GM21515 (cell line): ENCODE data around the gene SLC16A3.

Source experiments
- ATAC-seq: cut with Tn5 transposase; IDR thresholded peaks from one replicate; pipeline ENCODE4 v1.9.1; 2021; ENCODE audit not compliant: unreplicated experiment

The SLC16A3 gene

DNA sequence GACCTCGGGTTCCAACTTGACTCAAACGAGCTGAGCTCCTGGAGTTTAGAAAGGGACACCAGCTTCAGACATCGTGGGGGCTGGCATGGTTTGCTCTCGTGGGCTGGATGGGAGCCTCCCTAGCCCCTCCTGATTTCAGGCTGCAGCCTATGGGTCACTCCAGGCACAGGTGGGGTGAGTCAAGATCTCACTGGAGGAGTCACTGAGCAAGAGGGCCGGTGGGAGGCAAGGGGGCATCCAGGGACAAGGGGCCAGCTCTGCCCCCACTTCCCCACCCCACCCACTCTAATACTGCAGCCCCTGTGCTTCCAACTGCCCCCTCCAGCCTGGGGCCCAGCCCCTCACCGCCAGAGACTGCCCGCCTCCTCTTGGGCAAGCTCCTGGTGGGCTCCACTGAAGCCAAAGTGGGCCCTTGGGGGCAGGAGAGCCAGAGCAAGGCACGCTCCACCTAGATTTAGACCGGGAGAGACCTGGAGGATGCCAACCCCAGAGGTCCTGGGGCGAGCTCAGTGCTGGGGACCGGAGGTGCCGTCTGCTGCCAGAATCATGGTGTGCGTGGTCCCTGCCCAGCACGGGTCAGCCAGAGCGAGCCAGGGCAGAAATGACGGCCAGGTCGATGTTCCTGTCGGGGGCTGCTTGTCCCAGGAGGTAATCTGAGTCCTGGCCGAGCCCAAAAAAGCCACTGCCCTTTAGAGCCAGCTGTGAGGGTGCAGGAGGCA is 6.4 kb downstream of the SLC16A3 start:
- no peak for ATAC-seq

DNA sequence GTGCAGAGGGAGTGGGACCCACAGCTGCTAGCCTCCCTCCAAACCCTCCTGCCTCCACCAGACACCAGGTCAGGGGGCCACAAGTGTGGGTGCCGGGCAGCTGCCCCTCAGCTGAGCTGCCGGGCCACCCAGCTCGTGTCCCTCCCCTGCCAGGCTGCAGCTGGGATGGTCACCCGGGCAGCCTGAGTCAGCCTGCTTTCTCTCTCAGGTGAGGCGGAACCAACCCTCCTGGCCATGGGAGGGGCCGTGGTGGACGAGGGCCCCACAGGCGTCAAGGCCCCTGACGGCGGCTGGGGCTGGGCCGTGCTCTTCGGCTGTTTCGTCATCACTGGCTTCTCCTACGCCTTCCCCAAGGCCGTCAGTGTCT is 6.9 kb downstream of the SLC16A3 start:
- no peak for ATAC-seq

DNA sequence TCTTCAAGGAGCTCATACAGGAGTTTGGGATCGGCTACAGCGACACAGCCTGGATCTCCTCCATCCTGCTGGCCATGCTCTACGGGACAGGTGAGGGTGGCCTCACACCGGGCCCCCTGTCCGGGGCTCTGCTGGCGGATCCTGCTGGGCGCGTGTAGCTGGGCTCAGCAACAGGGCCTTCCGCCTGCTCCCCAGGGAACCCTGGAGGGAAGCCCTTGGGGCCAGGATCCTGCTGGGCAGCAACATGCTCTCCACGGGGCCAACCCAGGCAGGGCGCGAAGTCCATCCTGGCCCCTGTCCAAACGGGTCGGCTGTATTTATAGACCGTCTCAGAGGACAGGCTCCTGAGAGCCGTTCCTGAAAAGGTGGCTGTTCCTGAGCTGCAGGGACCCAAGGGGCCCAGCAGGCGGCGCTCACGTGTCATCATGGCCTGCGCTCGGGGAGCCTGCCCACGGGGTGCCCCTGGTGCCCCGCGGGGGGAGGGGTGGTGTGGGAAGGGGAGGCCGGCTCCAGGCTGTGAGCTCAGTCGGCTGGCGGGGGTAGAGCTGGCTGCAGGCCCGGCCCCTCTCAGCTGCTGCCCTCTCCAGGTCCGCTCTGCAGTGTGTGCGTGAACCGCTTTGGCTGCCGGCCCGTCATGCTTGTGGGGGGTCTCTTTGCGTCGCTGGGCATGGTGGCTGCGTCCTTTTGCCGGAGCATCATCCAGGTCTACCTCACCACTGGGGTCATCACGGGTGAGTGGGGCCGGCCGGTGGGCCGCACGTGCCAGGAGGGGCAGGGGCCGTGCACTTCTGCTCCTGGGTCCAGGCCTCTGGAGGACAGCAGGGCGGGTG is 7.5 kb downstream of the SLC16A3 start:
- no peak for ATAC-seq

DNA sequence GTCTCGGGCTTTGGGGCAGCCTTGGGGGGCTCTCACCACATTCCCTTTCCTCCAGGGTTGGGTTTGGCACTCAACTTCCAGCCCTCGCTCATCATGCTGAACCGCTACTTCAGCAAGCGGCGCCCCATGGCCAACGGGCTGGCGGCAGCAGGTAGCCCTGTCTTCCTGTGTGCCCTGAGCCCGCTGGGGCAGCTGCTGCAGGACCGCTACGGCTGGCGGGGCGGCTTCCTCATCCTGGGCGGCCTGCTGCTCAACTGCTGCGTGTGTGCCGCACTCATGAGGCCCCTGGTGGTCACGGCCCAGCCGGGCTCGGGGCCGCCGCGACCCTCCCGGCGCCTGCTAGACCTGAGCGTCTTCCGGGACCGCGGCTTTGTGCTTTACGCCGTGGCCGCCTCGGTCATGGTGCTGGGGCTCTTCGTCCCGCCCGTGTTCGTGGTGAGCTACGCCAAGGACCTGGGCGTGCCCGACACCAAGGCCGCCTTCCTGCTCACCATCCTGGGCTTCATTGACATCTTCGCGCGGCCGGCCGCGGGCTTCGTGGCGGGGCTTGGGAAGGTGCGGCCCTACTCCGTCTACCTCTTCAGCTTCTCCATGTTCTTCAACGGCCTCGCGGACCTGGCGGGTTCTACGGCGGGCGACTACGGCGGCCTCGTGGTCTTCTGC is 8.4 kb downstream of the SLC16A3 start:
- ATAC-seq = no peak

DNA sequence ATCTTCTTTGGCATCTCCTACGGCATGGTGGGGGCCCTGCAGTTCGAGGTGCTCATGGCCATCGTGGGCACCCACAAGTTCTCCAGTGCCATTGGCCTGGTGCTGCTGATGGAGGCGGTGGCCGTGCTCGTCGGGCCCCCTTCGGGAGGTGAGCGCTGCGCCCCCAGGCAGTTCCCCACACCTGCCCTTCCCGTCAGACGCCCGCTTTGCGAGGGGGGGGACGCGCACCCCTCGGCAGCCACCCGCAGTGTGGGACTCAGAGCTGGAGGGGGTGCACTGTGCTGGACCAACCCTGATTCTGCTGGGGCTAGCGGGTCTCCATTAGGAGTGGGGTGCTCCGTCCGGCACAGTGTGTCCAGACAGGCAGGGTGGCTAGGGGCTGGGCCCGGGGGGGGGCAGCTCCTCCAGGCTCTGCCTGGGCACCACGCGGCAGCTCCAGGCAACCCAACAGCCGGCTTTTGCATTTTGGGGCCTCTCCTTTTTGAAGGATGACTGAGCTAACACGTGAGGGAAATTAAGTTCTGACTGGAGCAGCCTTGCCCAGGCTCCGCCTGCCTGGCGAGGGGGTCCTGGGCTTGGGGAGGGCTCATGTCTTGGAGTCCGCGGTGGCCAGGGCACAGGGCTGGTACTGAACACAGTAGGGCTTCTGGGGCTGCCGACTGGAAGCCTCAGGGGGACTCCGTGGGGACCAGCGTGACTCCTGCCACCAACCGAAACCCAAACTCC is 9.1 kb downstream of the SLC16A3 start:
- no peak for ATAC-seq

DNA sequence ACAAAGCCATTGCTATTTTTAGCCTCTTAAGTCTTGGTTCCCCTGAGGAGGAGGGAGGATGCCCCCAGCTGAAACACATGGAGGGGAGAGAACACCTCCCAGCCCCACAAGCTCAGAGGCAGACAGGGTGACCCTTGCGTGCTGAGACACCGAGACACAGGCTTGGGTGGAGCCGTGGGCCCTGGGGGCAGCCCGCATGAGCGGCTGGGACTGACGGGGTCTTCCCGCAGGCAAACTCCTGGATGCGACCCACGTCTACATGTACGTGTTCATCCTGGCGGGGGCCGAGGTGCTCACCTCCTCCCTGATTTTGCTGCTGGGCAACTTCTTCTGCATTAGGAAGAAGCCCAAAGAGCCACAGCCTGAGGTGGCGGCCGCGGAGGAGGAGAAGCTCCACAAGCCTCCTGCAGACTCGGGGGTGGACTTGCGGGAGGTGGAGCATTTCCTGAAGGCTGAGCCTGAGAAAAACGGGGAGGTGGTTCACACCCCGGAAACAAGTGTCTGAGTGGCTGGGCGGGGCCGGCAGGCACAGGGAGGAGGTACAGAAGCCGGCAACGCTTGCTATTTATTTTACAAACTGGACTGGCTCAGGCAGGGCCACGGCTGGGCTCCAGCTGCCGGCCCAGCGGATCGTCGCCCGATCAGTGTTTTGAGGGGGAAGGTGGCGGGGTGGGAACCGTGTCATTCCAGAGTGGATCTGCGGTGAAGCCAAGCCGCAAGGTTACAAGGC is 9.8 kb downstream of the SLC16A3 start:
- no peak for ATAC-seq

DNA sequence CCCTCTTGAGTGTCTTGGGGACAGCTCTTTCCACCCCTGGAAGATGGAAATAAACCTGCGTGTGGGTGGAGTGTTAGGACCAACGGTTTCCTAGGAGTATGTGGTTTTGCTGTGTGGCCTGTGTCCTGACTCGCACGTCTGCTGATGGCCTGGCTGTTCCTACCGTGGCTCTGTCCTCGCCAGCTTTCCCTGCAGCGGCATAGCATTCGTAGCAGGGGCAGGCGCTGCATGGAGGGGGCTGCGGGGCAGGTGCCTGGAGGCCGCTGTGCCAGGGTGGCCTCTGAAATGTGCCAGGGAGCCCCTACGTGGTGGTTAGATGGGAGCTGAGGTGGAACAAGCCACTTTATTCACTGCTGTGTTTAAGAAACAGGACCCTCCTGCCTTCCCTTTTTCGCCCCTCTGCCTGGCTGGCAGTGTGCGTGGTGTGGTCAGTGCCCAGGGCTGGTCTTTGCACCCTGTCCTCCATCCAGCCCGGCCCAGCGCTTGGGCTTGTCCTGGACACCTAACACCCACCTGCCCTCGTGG is 10.6 kb downstream of the SLC16A3 start:
- ATAC-seq = no peak

DNA sequence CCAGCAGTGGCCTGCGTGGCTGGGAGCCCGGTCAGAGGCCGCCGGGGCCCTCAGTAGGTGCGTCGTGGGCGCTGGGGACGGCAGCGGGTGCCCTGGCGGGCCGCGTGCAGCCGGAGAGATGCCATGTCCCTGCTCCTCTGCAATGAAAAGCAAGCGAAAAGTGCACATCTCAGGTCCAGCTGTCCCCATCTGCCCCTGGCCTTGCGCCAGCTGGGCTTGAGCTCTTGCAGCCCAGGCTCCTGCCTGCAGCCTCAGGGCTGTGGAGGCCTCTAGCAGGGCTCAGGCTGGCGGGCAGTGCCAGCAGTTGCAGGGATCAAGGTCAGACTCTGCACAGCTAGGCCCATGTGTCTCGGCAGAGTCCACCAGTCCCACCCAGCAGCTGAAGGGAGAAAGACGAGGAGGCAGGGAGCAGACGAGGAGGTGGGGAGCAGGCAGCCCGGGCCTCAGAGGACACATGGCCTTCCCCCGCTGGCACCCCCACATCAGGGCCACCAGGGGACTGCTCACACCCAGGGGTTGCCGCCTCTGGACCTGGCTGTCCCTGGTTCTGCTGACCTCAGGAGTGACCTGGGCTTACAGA is 11.2 kb downstream of the SLC16A3 start:
- no peak for ATAC-seq

DNA sequence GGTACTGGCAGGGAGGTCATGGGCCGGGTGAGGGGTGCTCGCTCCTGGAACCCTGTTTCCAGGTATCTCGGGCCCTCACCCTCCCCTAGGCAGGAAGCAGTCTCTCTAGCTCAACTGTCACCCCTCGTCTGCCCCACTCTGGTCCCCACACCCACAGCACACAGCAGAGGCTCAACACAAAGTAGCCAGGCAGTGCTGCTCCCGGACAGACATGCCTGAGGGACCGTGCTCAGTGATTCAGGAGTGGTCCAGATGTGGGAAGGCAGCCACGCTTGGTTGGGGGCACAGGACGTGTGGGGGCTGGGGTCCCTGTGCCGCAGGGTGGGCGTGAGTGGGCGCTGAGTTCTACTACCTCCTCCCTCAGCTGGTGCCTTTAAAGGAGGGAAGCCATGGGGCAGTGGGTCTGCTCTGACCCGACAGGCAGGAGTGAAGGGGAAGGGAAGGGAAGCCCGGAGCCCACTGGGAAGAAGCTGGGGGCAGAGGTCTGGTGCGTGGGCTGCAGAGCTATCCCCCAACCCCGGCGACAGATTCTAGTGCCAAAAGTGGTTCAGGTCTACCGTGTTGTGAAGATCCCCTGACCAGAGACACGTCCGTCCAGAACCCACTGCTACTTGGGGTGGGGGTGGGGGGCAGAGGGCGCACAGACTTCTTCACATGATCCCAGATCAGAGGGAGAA is 11.8 kb downstream of the SLC16A3 start:
- ATAC-seq = no peak

DNA sequence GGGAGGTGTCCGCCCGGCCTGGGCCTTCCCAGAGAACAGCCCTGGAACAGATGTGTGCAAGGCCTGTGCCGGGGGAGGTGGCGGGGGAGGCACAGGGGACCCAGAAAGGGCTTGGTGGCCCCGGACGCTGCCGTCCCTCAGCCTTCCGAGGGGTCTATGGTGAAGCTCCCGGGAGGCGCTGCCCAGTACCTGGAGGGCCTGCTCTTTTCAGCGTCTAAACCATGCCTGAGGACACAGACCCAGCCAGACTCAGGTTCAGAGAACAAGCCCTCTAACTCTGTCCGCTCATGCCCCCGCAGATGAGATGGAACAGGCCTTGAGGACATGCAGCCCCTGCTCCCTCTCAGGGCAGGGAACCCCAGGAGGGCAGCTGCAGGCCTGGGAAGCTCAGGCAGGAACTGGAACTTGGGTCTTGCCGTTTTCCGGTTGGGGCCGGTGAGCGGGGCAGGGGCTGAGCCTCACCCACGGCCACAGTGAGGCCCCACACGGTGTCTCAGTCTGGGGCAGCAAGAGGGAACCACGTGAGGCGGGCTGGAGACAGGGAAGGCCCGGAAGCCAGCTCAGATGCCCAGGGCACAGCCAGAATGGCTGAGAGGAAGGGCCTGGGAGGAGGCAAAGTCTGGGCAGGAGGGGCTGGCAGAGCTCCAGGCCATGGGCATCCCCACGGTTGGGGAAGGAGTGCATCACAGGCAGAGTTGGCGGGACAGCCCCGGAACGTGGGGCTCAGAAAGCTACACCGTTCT is 12.5 kb downstream of the SLC16A3 start:
- no peak for ATAC-seq

DNA sequence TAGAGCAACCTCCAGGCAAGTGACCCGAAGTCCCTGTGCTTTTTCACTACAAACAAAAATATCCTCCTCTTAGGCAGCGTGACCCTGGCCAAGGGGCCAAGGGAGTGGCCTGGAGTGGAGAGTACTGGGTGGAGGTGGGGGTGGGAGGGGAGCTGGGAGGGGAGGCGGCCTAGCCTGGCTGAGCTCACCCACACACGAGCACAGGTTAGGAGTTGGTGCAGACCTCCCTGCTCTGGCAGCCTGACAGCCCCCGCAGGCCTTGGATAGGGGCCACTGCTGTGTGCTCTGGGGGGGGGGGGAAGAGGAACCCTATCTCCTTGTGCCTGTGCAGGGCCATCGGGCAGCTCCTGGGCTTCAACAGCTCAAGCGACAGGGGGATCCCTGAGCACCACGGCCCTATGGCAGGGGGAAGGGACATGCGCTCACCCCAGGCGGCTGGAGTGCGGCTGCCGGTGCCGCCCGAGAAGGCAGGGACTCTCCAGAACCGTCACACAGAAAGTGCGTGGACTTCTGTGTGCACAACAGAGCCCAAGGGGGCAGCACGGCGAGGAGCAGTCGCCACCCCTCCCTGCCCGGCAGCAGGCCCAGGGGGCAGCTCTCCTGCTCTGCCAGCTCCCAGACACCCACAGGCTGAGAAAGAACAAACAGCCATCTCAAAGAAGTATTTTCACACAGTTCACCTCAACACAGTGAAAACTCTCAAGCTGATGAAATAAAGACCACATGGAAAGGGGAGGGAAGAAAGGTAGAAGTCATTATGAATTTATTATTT is 13.3 kb downstream of the SLC16A3 start:
- ATAC-seq = no peak

DNA sequence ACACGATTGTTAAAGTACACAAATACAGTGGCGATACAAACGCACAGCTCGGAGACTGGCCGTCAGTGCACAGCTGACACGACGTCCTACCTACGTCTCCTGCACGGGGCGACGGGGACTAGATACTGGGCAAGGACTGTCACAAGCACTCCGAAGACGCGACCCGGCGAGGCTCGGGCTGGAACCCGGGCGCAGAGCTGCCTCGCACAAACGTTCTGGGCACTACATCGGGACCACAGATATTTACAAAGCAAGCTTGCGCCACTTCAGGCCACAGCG is 13.8 kb downstream of the SLC16A3 start:
- no peak for ATAC-seq

DNA sequence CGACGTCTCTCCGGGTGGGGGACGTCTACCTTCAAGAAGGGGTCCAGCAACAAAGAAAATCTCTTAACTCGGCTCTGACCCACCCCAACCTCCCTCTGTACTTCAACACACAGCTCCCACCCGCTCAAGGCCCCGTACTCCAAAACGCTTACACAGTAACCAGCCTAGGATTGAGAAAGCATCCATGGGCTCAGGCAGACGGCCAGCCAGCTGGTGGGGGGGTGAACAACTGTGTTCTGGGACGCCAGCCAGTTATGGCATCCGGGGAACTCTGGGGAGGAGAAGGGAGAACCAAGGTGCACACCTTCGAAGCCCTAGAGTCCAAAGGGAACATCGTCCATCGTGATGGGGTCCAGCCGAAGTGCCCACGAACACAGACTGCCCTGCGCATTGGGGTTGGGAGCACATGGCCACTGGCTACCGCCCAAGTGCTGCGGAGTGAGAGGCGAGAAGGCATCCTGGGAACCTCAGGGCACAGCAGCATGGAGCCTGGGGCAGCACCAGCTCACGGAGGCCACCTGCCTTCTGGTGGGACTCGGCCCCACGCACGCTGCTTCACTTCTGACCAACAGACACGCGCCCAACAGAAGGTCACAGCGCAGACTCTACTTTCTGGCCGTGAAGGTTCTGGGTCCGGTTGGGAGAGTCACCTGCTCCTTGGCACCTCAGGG is 14.3 kb downstream of the SLC16A3 start:
- no peak for ATAC-seq

DNA sequence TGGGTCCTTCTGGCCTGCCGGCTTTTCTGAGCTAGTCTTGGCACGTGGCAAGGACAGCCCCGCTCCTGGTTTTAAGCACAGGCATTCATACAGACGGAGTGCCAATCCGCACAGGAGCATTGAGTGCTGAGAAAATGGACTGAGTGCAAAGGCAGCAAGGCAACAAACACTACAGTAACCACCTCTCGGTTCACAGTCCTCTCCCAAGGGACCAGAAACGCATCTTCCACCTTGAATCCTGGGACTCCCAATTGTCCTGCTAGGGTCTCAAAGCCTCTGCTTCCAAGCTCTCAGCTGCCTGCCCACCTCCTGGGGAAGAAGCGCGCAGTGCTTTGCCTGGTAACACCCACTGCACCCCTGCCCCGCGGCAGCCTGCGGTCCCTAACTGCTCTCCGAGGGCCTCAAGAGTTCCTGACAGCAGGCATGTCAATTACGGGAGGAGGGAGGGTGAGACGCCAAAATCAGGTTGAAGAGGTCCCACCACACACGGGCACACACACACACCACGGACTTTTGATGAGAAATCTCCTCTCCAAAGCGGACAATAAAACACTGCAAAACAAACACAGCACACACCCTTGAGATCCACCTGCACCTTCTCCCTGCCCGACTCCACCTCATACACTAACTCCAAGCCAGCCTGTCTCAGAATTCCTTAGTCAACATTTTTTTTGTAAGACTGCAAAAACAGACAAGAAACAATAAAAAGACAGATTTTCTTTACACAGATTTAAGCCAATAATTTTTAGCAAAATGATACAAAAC is 15.0 kb downstream of the SLC16A3 start:
- no peak for ATAC-seq

DNA sequence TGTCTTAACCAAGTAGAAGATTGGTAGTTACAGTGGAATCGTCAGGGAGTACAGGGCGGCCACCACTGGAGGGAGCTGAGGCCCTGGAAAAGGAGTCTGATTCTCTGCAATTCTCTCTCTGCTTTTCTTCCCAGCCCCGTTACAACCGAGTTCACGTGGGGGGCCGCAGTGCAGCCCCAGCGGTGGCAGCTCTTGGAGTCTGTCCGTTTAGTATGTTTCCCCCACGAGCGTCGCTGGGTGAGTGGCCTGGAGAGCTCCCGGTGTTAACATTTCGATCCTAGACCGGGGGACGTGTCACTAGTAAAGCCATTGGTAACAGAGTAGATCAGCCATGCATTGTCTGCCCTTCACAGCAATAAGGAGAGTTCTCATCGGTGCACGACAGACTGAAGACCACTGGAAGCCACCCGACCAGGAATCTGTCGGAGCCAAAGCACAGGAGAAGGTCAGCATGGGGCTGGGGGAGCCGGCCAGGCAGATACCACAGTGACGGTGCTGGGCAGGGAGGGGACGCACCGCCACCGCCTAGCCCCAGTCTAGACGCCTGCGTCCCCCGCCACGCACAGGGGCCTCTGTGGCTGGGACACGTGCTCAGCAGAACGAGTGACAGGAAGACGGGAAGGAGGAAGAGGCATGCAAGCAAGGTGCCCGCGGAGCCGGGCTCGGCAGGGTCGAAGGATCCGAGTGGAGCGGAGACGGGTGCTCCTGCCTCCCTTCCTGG is 15.7 kb downstream of the SLC16A3 start:
- no peak for ATAC-seq
